OCI-LY3 (cell line): ENCODE data around the gene MMP7.

ENCODE experiments used
- H2AFZ ChIP-seq: fragments of 200-600, 300-600 bp; shearing (Covaris generic); 2 replicates; pipeline ENCODE4 v1.6.0; 2014; ENCODE audit warnings: antibody characterized with exemption, low read depth, low read length
- H3K27ac ChIP-seq: fragments of 200-600, 300-600 bp; sonication (generic); 2 replicates; pipeline ENCODE4 v1.5.1; 2014; ENCODE audit warnings: mild to moderate bottlenecking, low read length, moderate library complexity, mixed read lengths
- H3K27me3 ChIP-seq: fragments of 200-600, 300-600 bp; sonication (generic); 2 replicates; pipeline ENCODE4 v1.6.1; 2014; ENCODE audit warnings: low read depth, low read length, mixed read lengths
- H3K36me3 ChIP-seq: fragments of 200-600, 300-600 bp; sonication (generic); replicated peaks from 2 replicates; pipeline ENCODE3; 2014; ENCODE audit warnings: low read depth, low read length, mixed read lengths
- H3K4me1 ChIP-seq: fragments of 300-600, 200-600 bp; sonication (generic); 2 replicates; pipeline ENCODE4 v1.6.1; 2014; ENCODE audit warnings: low read length, mixed read lengths
- H3K4me2 ChIP-seq: fragments of 200-600, 300-600 bp; sonication (generic); 2 replicates; pipeline ENCODE4 v1.6.1; 2014; ENCODE audit warnings: low read length, mixed read lengths
- H3K4me3 ChIP-seq: fragments of 300-600, 200-600 bp; sonication (generic); 2 replicates; pipeline ENCODE4 v1.5.1; 2014; ENCODE audit warnings: antibody characterized with exemption, mild to moderate bottlenecking, low read length, moderate library complexity
- H3K79me2 ChIP-seq: fragments of 300-600, 200-600 bp; shearing (Covaris generic); 2 replicates; pipeline ENCODE4 v1.6.1; 2014; ENCODE audit warnings: mild to moderate bottlenecking, low read length, mixed read lengths
- H3K9ac ChIP-seq: fragments of 300-600, 200-600 bp; shearing (Covaris generic); 2 replicates; pipeline ENCODE4 v1.6.0; 2014; ENCODE audit warnings: mild to moderate bottlenecking, low read length, moderate library complexity
- H3K9me3 ChIP-seq: fragments of 200-600, 300-600 bp; shearing (Covaris generic); 2 replicates; pipeline ENCODE4 v1.6.1; 2014; ENCODE audit warnings: low read length, mixed read lengths; ENCODE audit not compliant: insufficient read depth
- H4K20me1 ChIP-seq: fragments of 200-600, 300-600 bp; sonication (generic); 2 replicates; pipeline ENCODE4 v1.6.1; 2016; ENCODE audit warnings: low read length, mixed read lengths; ENCODE audit not compliant: insufficient read depth
- CTCF ChIP-seq: fragments of 200-600, 300-600 bp; sonication (generic); IDR thresholded peaks from 2 replicates; pipeline ENCODE4 v1.5.1; 2014; ENCODE audit warnings: antibody characterized with exemption, low read length, low read depth
- EZH2phosphoT487 ChIP-seq: fragments of 200-600 bp; shearing (Covaris generic); IDR thresholded peaks from 2 replicates; pipeline ENCODE4 v1.6.1; 2018; ENCODE audit warnings: antibody characterized with exemption, mixed run types, low read depth

Gene MMP7

GRCh38 chr11:102520514-102520913, 10.0 kb downstream of the MMP7 start:
- no peaks in the 10 kb centered on the region for H3K79me2 ChIP-seq
- H2AFZ ChIP-seq, result no peak overlapping the region
- no peak for TF ChIP-seq EZH2phosphoT487
- TF ChIP-seq CTCF, result no peak
- H3K4me3 ChIP-seq, result no peak overlapping the region
- no peaks in the 10 kb centered on the region for H4K20me1 ChIP-seq
- H3K27ac ChIP-seq, result no peak overlapping the region
- no peak overlapping the region for H3K4me2 ChIP-seq
- no peaks in the 10 kb centered on the region for H3K36me3 ChIP-seq
- no peak overlapping the region for H3K9ac ChIP-seq
- H3K27me3 ChIP-seq, result 0 out of 2 replicates have a peak, but pooled peaks cover 8% of the 10 kb centered on the region
- peaks cover 10% of the 10 kb centered on the region for H3K4me1 ChIP-seq
- H3K9me3 ChIP-seq, result no peaks in the 10 kb centered on the region

GRCh38 chr11:102518296-102519094, 12.1 kb downstream of the MMP7 start:
- H3K4me1 ChIP-seq, result peaks cover 10% of the 10 kb centered on the region
- no peak overlapping the region for H2AFZ ChIP-seq
- H3K36me3 ChIP-seq, result no peaks in the 10 kb centered on the region
- H3K4me2 ChIP-seq, result no peak overlapping the region
- H3K79me2 ChIP-seq, result no peaks in the 10 kb centered on the region
- H3K27me3 ChIP-seq, result 0 out of 2 replicates have a peak, but pooled peaks cover 8% of the 10 kb centered on the region
- TF ChIP-seq EZH2phosphoT487 (no peak), CTCF (peak; percentile 23; the same call in 1 of the 2 replicates)
- no peak overlapping the region for H3K4me3 ChIP-seq
- no peaks in the 10 kb centered on the region for H3K9me3 ChIP-seq
- no peak overlapping the region for H3K9ac ChIP-seq
- H3K27ac ChIP-seq, result no peak overlapping the region
- no peaks in the 10 kb centered on the region for H4K20me1 ChIP-seq

GRCh38 chr11:102517670-102518069, 12.9 kb downstream of the MMP7 start:
- TF ChIP-seq EZH2phosphoT487 (no peak), CTCF (no peak)
- H3K4me1 ChIP-seq, result peaks cover 5% of the 10 kb centered on the region

GRCh38 chr11:102516179-102516578, 14.4 kb downstream of the MMP7 start:
- H2AFZ ChIP-seq, result no peak overlapping the region
- no peak overlapping the region for H3K27ac ChIP-seq
- H3K36me3 ChIP-seq, result no peaks in the 10 kb centered on the region
- no peaks in the 10 kb centered on the region for H3K4me1 ChIP-seq
- H4K20me1 ChIP-seq, result no peaks in the 10 kb centered on the region
- H3K4me2 ChIP-seq, result no peak overlapping the region
- no peak for TF ChIP-seq CTCF
- TF ChIP-seq EZH2phosphoT487, result no peak
- no peaks in the 10 kb centered on the region for H3K9me3 ChIP-seq
- H3K79me2 ChIP-seq, result no peaks in the 10 kb centered on the region
- no peak overlapping the region for H3K4me3 ChIP-seq
- no peak overlapping the region for H3K9ac ChIP-seq
- 0 out of 2 replicates have a peak, but pooled peaks cover 8% of the 10 kb centered on the region for H3K27me3 ChIP-seq

More at GRCh38 chr11:102517670-102518069, 12.9 kb downstream of the MMP7 start:
- Histone ChIP-seq H3K27me3 (0 out of 2 replicates have a peak, but pooled peaks cover 8% of the 10 kb centered on the region), H2AFZ (no peak overlapping the region), H3K36me3 (no peaks in the 10 kb centered on the region), H3K9ac (no peak overlapping the region), H3K79me2 (no peaks in the 10 kb centered on the region), H4K20me1 (no peaks in the 10 kb centered on the region), H3K4me2 (no peak overlapping the region), H3K27ac (no peak overlapping the region), H3K4me3 (no peak overlapping the region), H3K9me3 (no peaks in the 10 kb centered on the region)
